Left lung (tissue), 10 donors: ENCODE data around the gene LENEP. TPM values are rescaled to one million over a fixed set of nuclear protein-coding genes. Genes with fewer than 3 reads are reported as not detected.

Experiments used
- ATAC-seq: fragments of 200-7000 bp; cut with Tn5 transposase; one replicate; pipeline ENCODE4 v1.9.1; 2020; ENCODE audit warnings: moderate library complexity
- DNase-seq, 4 donors: peaks; one replicate each; pipeline ENCODE4 v3.0.0-alpha.2; 2013 to 2020
- H3K27ac ChIP-seq, 2 donors: fragments of 200-600 bp; sonication (generic) in 1 of 2; one replicate each; pipeline versions ENCODE4 v1.5.0 to v1.8.0; 2020 to 2021
- H3K27me3 ChIP-seq, 2 donors: fragments of 200-600 bp; sonication (generic) in 1 of 2; one replicate each; pipeline versions ENCODE4 v1.5.0 to v1.8.0; 2020 to 2021
- H3K36me3 ChIP-seq, 2 donors: fragments of 200-600 bp; sonication (generic) in 1 of 2; one replicate each; pipeline versions ENCODE4 v1.5.0 to v1.8.0; 2020 to 2021
- H3K4me1 ChIP-seq, 2 donors: fragments of 200-600 bp; one replicate each; pipeline ENCODE4 v1.8.0; 2021
- H3K4me3 ChIP-seq, 2 donors: fragments of 200-600 bp; sonication (generic) in 1 of 2; one replicate each; pipeline versions ENCODE4 v1.5.0 to v1.8.0; 2020 to 2021; ENCODE audit warnings: mild to moderate bottlenecking in 1 of 2
- H3K9me3 ChIP-seq, 2 donors: fragments of 200-600 bp; sonication (generic) in 1 of 2; one replicate each; pipeline versions ENCODE4 v1.5.0 to v1.8.0; 2020 to 2021
- CTCF ChIP-seq, 2 donors: fragments of 200-600 bp; sonication (generic) in 1 of 2; IDR thresholded peaks; one replicate each; pipeline versions ENCODE4 v1.5.0 to v1.8.0; 2021; ENCODE audit warnings: antibody characterized with exemption in 2 of 2
- intact Hi-C, 2 donors: fragments of 100-400 bp; cut with DNase I; formaldehyde crosslinking; loops; one replicate each; pipeline versions ENCODE4 v1.11.2 to v1.14.2; 2022
- polyA plus RNA-seq, 6 donors: library from polyadenylated mRNA; unstranded; fragments of 120-200 nt; gene quantifications; one replicate each; pipeline ENCODE4 v1.2.1, GENCODE V29; 2013; ENCODE audit not compliant: insufficient read length in 6 of 6
- total RNA-seq, 2 donors: library from RNA; stranded (reverse); fragmentation: NEBNext Ultra II Directional; extraction: Animal tissue kit (Norgen Biotek cat#: 25700); gene quantifications; one replicate each; pipeline ENCODE4 v1.2.1, GENCODE V29; 2021
- donor health status: DM: no; HTN: yes; CAD: no.
- donor health status: DM: no; HTN: no; CAD: no.

LENEP gene
- total and polyA plus RNA-seq, 8 donors = 0.52 to 1.8 (median 0.81) TPM; not detected in 1

DNA sequence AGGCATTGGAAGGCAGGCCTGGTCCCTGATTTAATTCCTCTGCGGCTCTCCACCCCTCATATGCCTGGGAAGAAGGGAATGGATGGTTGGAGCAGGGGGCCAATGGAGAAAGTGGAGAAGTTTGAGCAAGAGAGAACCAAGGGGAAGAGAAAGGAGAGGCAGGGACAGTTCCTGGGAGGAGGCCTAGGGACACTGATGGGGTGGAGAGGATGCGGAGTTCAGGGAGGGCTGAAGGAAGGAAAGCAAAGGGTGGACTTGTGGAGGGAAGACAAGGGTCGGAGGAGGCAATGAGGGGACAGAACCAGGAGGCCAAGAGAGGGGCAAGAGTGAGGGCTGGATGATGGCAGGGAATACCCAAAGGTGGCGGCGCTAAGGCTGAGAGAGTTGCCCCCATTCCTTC is 16.4 kb downstream of the LENEP start:
- Histone ChIP-seq H3K36me3 (peaks cover 0 to 20% of the 10 kb centered on the region in 2 donors), H3K27ac (peak overlapping the region in 1 of 2 donors; percentile 95), H3K9me3 (no peaks in the 10 kb centered on the region), H3K4me1 (peaks cover 41 to 98% of the 10 kb centered on the region in 2 donors), H3K27me3 (no peaks in the 10 kb centered on the region), H3K4me3 (peak overlapping the region in 1 of 2 donors; percentile 96)
- intact Hi-C loops = no loop called here
- ATAC-seq (no peak), DNase-seq (no peak)
- TF ChIP-seq CTCF (IDR thresholded peaks at IDR 0.05) = no peak

DNA sequence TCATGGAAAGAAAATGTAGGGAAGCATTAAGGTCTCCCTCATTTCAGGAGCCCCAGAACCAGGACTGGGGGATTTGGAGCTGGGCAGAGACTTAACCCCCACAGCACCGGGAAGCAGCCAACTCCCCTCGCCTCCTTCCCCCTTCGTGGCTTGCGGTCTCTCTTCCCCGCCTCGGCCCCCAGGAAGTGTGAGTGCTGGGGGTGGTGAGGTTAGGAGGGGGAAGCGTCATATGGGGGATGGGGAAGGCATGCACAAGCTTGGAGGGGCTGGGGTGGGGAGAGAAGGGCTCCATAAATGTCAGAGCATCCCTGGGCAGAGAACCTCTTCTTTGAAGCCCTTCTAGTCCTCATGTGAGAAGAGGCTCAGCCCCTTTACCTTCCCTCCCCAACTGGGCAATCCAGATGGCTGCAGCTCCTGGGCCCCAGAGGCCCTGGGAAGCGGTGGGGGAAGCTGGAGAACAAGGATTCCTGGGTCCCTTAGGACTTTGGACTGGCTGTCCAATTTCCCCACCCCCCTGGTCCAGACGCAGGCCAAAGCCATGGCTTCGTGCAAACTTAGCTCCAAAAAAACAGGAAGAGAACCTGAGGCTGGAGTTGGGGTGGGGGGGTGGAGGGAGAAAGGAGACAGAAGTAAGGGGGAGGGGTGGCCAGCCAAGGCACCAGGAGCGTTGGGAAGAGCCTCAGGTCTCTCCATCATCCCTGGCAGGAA is 17.0 kb downstream of the LENEP start:
- intact Hi-C loops = no loop called here
- Histone ChIP-seq H3K4me3 (peak overlapping the region in 1 of 2 donors; percentile 96), H3K4me1 (peaks cover 36 to 97% of the 10 kb centered on the region in 2 donors), H3K36me3 (peaks cover 0 to 27% of the 10 kb centered on the region in 2 donors), H3K27me3 (no peaks in the 10 kb centered on the region), H3K9me3 (no peaks in the 10 kb centered on the region), H3K27ac (peak overlapping the region in 1 of 2 donors; percentile 95)
- no peak for TF ChIP-seq CTCF (IDR thresholded peaks at IDR 0.05)
- ATAC-seq (no peak), DNase-seq (no peak)

- H3K4me3 ChIP-seq = peak overlapping the region in 1 of 2 donors; percentile 96
- ATAC-seq (no peak), DNase-seq (no peak)
- no peaks in the 10 kb centered on the region for H3K27me3 ChIP-seq
- H3K36me3 ChIP-seq = peaks cover 0 to 33% of the 10 kb centered on the region in 2 donors
- peaks cover 30 to 97% of the 10 kb centered on the region in 2 donors for H3K4me1 ChIP-seq
- intact Hi-C loops = no loop called here
- no peaks in the 10 kb centered on the region for H3K9me3 ChIP-seq
- no peak for TF ChIP-seq CTCF (IDR thresholded peaks at IDR 0.05)
- peak overlapping the region in 1 of 2 donors; percentile 95 for H3K27ac ChIP-seq
These were observed 17.6 kb downstream of the LENEP start for GRCh38 chr1:155011004-155011416.

- Histone ChIP-seq H3K4me1 (peaks cover 25 to 97% of the 10 kb centered on the region in 2 donors), H3K27ac (peak overlapping the region; percentile 39 to 95), H3K9me3 (no peaks in the 10 kb centered on the region), H3K27me3 (no peaks in the 10 kb centered on the region), H3K4me3 (peak overlapping the region in 1 of 2 donors; percentile 96), H3K36me3 (peaks cover 0 to 38% of the 10 kb centered on the region in 2 donors)
- ATAC-seq = no peak
- no peak for TF ChIP-seq CTCF (IDR thresholded peaks at IDR 0.05)
- DNase-seq = peak in 1 of 4 donors; percentile 63
- intact Hi-C loops = no loop called here
These were observed 18.1 kb downstream of the LENEP start for GRCh38 chr1:155011437-155012025.

DNA sequence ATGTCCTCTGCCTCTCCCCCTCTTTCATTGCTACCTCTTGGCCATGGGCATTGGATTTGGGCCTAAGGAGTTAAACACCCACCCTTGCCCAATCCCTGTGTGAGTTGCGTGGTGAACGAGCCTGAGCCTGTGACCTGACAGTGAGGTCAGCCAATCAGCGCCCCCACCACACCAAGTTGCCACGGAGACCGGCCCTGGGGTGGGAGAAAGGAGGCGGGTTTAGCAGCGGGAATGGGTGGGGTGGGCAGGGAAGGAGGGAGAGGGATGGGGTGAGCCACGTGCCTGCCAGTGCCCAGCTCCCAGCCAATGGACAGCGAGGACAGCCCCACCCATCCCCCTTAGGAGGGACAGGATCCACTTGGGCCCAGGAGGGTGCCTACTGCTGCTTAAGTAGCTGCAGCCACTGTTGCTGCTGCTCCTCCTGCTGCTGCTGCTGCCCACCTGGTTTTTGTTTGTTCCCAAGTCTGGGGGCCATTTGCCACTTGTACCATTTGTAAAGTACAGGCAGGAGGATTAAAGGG is 18.7 kb downstream of the LENEP start:
- peaks cover 0 to 44% of the 10 kb centered on the region in 2 donors for H3K36me3 ChIP-seq
- H3K27me3 ChIP-seq = no peaks in the 10 kb centered on the region
- intact Hi-C loops = no loop called here
- peak in 2 of 4 donors; percentile 80 to 86 for DNase-seq
- H3K4me1 ChIP-seq = peaks cover 29 to 97% of the 10 kb centered on the region in 2 donors
- H3K27ac ChIP-seq = peak overlapping the region; percentile 39 to 95
- TF ChIP-seq CTCF (IDR thresholded peaks at IDR 0.05) = no peak
- no peak overlapping the region for H3K4me3 ChIP-seq
- H3K9me3 ChIP-seq = no peaks in the 10 kb centered on the region
- ATAC-seq = peak; percentile 75
